Hepatocyte (in vitro differentiated cells): ENCODE data around the gene NPAS4.

ENCODE experiments used
- EZH2 ChIP-seq: fragments of 200-600 bp; sonication (generic); IDR thresholded peaks from 2 replicates; pipeline ENCODE4 v1.6.1; 2016; ENCODE audit warnings: antibody characterized with exemption, mild to moderate bottlenecking, borderline replicate concordance
- EZH2phosphoT487 ChIP-seq: fragments of 200-600 bp; sonication (generic); IDR thresholded peaks from one replicate; pipeline ENCODE4 v1.6.1; 2018; ENCODE audit warnings: antibody characterized with exemption, mild to moderate bottlenecking, low read depth, moderate library complexity; ENCODE audit not compliant: unreplicated experiment, severe bottlenecking
- TF ChIP-seq, protein P1 (sequence below): fragments of 200-600 bp; sonication (generic); IDR thresholded peaks from 2 replicates; pipeline ENCODE4 v1.5.1; 2016; ENCODE audit warnings: antibody characterized with exemption, mild to moderate bottlenecking; ENCODE audit not compliant: poor library complexity

DNA sequence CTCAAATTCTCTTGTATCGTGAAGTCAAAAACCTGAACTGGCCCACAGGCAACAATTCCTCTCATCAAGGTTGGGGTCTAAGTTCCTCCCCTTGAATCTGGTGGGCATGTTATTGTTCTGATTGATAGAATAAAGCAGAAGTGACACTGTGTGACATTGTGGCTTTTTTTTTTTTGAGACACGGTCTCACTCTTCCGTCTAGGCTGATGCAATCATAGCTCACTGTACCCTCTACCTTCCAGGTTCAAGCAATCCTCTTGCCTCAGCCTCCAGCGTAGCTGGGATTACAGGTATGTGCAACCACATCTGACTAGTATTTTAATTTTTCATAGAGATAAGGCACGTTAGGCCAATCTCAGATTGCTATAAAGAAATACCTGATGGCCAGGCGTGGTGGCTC is 37.0 kb downstream of the NPAS4 start:
- TF ChIP-seq, protein P1, sequence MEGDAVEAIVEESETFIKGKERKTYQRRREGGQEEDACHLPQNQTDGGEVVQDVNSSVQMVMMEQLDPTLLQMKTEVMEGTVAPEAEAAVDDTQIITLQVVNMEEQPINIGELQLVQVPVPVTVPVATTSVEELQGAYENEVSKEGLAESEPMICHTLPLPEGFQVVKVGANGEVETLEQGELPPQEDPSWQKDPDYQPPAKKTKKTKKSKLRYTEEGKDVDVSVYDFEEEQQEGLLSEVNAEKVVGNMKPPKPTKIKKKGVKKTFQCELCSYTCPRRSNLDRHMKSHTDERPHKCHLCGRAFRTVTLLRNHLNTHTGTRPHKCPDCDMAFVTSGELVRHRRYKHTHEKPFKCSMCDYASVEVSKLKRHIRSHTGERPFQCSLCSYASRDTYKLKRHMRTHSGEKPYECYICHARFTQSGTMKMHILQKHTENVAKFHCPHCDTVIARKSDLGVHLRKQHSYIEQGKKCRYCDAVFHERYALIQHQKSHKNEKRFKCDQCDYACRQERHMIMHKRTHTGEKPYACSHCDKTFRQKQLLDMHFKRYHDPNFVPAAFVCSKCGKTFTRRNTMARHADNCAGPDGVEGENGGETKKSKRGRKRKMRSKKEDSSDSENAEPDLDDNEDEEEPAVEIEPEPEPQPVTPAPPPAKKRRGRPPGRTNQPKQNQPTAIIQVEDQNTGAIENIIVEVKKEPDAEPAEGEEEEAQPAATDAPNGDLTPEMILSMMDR, result no peak
- no peak for TF ChIP-seq EZH2
- no peak for TF ChIP-seq EZH2phosphoT487
